VCaP (cell line): ENCODE measurements around the gene CDH26.

Source experiments
- H3K27ac ChIP-seq: fragments of 450-650 bp; 2 replicates; pipeline ENCODE4 v1.5.1; 2017
- CTCF ChIP-seq: fragments of 450-650 bp; conservative IDR thresholded peaks from 2 replicates; pipeline ENCODE4 v1.5.1; 2017; ENCODE audit warnings: mild to moderate bottlenecking, moderate library complexity

Gene CDH26

GRCh38 chr20:59997896-59998295 lies 39.7 kb downstream of the CDH26 start:
- H3K27ac ChIP-seq: no peak overlapping the region
- no peak for TF ChIP-seq CTCF

GRCh38 chr20:59999502-59999901 lies 41.3 kb downstream of the CDH26 start:
- H3K27ac ChIP-seq: no peak overlapping the region
- TF ChIP-seq CTCF: no peak

GRCh38 chr20:60000271-60001042 lies 42.2 kb downstream of the CDH26 start:
- TF ChIP-seq CTCF: no peak
- H3K27ac ChIP-seq: no peak overlapping the region

- no peak for TF ChIP-seq CTCF
- H3K27ac ChIP-seq: no peak overlapping the region
These were observed 42.9 kb downstream of the CDH26 start for GRCh38 chr20:60001108-60001507.

GRCh38 chr20:60003776-60004175 lies 45.6 kb downstream of the CDH26 start:
- no peak overlapping the region for H3K27ac ChIP-seq
- TF ChIP-seq CTCF: no peak

- no peak for TF ChIP-seq CTCF
- no peak overlapping the region for H3K27ac ChIP-seq
These were observed 48.0 kb downstream of the CDH26 start for GRCh38 chr20:60006261-60006660.

- no peak for TF ChIP-seq CTCF
- no peak overlapping the region for H3K27ac ChIP-seq
These were observed 49.2 kb downstream of the CDH26 start for GRCh38 chr20:60007464-60007863.
